Measurements from ENCODE around the gene UBAP2. TPM values are rescaled to one million over a fixed set of nuclear protein-coding genes. Genes with fewer than 3 reads are reported as not detected.
A peak's percentile ranks its signal among the peaks of the same experiment; 100 is the strongest.
"Not testable (repeated sequence)": the region's sequence is repeated elsewhere in the genome, so short reads cannot be mapped to it uniquely, and the experiment has no call there.

UBAP2 gene
- total RNA-seq, 2 experiments from 2014 or later: 43.4 to 45.6 TPM

GRCh38 chr9:34047864-34048726, 592 bp downstream of the UBAP2 start:
- intact Hi-C loops (cut with micrococcal nuclease): loop anchor here (5.0 to 10.0 kb wide), 2 partner anchors 36 to 327 kb away; partner anchors contain the start of gene MYORG
- ChIA-PET POLR2A (interaction anchor here (0.5 to 2.3 kb wide), 20 partner anchors 10 to 329 kb away, joined by 3 to 9 read pairs (median 4); partner anchors contain the start of genes MYORG and UBE2R2), CTCF (interaction anchor here (0.6 kb wide), 1 partner anchor 25 kb away, joined by 3 read pairs; no protein-coding TSS in a partner anchor)
- ATAC-seq (peak; percentile 31), DNase-seq (peak; percentile 73)
- H3K4me3 Mint-ChIP-seq: peak overlapping the region; percentile 87
- TF ChIP-seq CTCF (IDR thresholded peaks at IDR 0.05): no peak
- peaks cover 28% of the 10 kb centered on the region for H3K4me1 Mint-ChIP-seq (ENCODE audit: low read depth)
- peak overlapping the region; percentile 100 for H3K27ac Mint-ChIP-seq
- H3K9me3 Mint-ChIP-seq: no peaks in the 10 kb centered on the region
- no peaks in the 10 kb centered on the region for H3K27me3 Mint-ChIP-seq
- H3K36me3 Mint-ChIP-seq (ENCODE audit: low read depth): peaks cover 13% of the 10 kb centered on the region

- H3K27ac Mint-ChIP-seq: peak overlapping the region; percentile 43
- ChIA-PET POLR2A (interaction anchor here (1.1 kb wide), 1 partner anchor 228 kb away, joined by 3 read pairs; no protein-coding TSS in a partner anchor), CTCF (no interaction called here)
- no peaks in the 10 kb centered on the region for H3K9me3 Mint-ChIP-seq
- intact Hi-C loops (cut with micrococcal nuclease): loop anchor here (5.0 to 10.0 kb wide), 2 partner anchors 35 to 328 kb away; partner anchors contain the start of gene MYORG
- ATAC-seq (no peak), DNase-seq (no peak)
- H3K36me3 Mint-ChIP-seq (ENCODE audit: low read depth): peaks cover 19% of the 10 kb centered on the region
- peak overlapping the region; percentile 87 for H3K4me3 Mint-ChIP-seq
- no peaks in the 10 kb centered on the region for H3K27me3 Mint-ChIP-seq
- peaks cover 24% of the 10 kb centered on the region for H3K4me1 Mint-ChIP-seq (ENCODE audit: low read depth)
- no peak for TF ChIP-seq CTCF (IDR thresholded peaks at IDR 0.05)
Observed at GRCh38 chr9:34046784-34047379, 1.8 kb downstream of the UBAP2 start.

- ChIA-PET CTCF (interaction anchor here (1.3 to 1.4 kb wide), 2 partner anchors 27 to 331 kb away, joined by 3 read pairs; partner anchors contain the start of gene MYORG), POLR2A (no interaction called here)
- intact Hi-C loops (cut with micrococcal nuclease): loop anchor here (5.0 to 10.0 kb wide), 2 partner anchors 34 to 329 kb away; partner anchors contain the start of gene MYORG
- TF ChIP-seq CTCF (IDR thresholded peaks at IDR 0.05): no peak
- H3K36me3 Mint-ChIP-seq (ENCODE audit: low read depth): peaks cover 19% of the 10 kb centered on the region
- H3K4me1 Mint-ChIP-seq (ENCODE audit: low read depth): peaks cover 24% of the 10 kb centered on the region
- no peak for DNase-seq
- no peak overlapping the region for H3K4me3 Mint-ChIP-seq
- no peaks in the 10 kb centered on the region for H3K9me3 Mint-ChIP-seq
- H3K27me3 Mint-ChIP-seq: no peaks in the 10 kb centered on the region
- no peak for ATAC-seq
- H3K27ac Mint-ChIP-seq: no peak overlapping the region
Observed at GRCh38 chr9:34045903-34046302, 2.8 kb downstream of the UBAP2 start.

- Mint-ChIP-seq H3K36me3 (ENCODE audit: low read depth) (peaks cover 23% of the 10 kb centered on the region), H3K4me1 (ENCODE audit: low read depth) (peaks cover 15% of the 10 kb centered on the region)
- DNase-seq, H3K27me3 Mint-ChIP-seq, H3K4me3 Mint-ChIP-seq, CTCF ChIA-PET, H3K9me3 Mint-ChIP-seq, POLR2A ChIA-PET, ATAC-seq, H3K27ac Mint-ChIP-seq: not testable (repeated sequence)
- intact Hi-C loops (cut with micrococcal nuclease): loop anchor here (10.0 kb wide), 1 partner anchor 333 kb away; the partner anchor contains the start of gene MYORG
Observed at GRCh38 chr9:34042074-34042473, 6.6 kb downstream of the UBAP2 start.

- DNase-seq; H3K4me3 Mint-ChIP-seq; CTCF ChIA-PET; POLR2A ChIA-PET; intact Hi-C loops (cut with micrococcal nuclease); H3K27me3 Mint-ChIP-seq; H3K27ac Mint-ChIP-seq; ATAC-seq; H3K9me3 Mint-ChIP-seq: not testable (repeated sequence)
- Mint-ChIP-seq H3K36me3 (ENCODE audit: low read depth) (peaks cover 16% of the 10 kb centered on the region), H3K4me1 (ENCODE audit: low read depth) (peaks cover 18% of the 10 kb centered on the region)
Observed at GRCh38 chr9:34038851-34039250, 9.8 kb downstream of the UBAP2 start.
